ENCODE results near the gene LYZL4. TPM values are rescaled to one million over a fixed set of nuclear protein-coding genes. Genes with fewer than 3 reads are reported as not detected.

LYZL4 gene
- total RNA-seq, 1 donor from 2014 or later: not detected

GRCh38 chr3:42387802-42388651 lies 22.4 kb downstream of the LYZL4 start:
- ATAC-seq (ENCODE audit: poor library complexity): no peak
- intact Hi-C loops (cut with DNase I): no loop called here
- no peak for DNase-seq

DNA sequence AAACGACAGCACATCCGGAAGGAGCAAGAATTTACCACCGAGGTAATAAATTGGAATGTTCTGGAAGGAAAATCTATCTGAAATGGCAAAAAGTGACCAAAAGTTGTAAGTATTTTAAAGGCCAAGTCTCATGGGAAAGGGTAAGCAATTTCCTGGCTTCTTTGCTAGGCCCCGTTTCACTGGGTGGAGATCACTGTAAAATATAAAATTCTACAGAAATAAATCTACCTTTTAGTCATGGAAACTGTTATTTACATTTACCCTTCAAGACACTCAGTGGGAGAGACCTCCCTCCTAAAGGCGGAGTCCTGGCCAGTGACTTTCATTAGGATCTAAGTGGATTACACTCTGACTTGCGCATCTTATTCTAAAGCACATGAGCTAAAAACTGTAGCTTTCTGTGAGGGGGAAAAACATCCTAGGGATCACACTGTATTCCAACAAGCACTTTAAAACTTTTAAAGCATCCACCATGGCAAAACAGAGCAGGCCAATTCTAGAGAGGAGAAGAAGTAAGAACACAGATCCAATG lies 28.8 kb downstream of the LYZL4 start:
- ATAC-seq (ENCODE audit: poor library complexity): no peak
- DNase-seq: no peak

DNA sequence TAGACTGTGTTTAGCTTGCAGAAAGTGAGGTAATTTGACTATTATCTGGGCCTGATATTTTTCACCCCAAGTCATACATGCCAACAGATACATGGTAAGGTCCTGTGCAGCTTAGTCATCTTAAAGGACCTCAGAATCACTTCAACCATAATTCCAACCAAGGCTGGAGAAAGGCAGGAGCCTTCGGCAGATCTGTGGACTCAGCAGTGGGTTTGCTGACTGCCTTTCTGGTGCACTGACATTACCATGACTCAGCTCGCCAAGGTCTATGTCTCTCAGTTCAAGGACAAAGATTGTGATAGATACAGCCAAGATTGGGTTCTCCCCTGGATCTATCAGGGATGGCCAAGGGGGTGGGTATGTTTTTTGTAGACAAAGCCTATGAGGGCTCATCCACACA lies 32.7 kb downstream of the LYZL4 start:
- intact Hi-C loops (cut with DNase I): no loop called here
- no peak for ATAC-seq (ENCODE audit: poor library complexity)
- DNase-seq: no peak

More for the DNA sequence above, 28.8 kb downstream of the LYZL4 start:
- intact Hi-C loops (cut with DNase I): no loop called here

DNA sequence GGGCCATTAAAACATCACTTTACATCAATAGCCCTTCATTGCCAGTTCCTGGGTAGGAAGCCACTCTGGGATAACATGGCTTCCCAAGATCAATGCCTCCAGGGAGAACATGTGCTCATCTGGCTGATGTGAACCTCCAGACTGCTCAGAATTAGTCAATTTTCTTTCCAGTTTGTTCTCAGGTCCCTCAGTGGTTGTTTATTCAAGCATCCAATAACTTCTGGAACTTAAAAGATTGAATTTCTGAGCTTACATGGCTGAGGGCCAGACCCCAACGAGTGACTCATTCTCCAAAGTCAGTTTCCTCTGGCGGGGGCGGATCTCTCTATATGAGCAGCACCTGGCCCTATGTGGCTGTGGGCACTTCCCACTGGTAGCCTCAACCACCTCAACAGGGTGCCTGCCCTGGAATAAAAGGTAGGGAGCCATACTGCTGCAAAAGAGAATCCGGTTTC lies 34.0 kb downstream of the LYZL4 start:
- intact Hi-C loops (cut with DNase I): no loop called here
- peak; percentile 20 for ATAC-seq (ENCODE audit: poor library complexity)
- peak; percentile 64 for DNase-seq

- intact Hi-C loops (cut with DNase I): no loop called here
- DNase-seq (no peak), ATAC-seq (ENCODE audit: poor library complexity) (peak; percentile 27)
Observed at GRCh38 chr3:42375121-42375800, 35.1 kb downstream of the LYZL4 start.

- intact Hi-C loops (cut with DNase I): no loop called here
- DNase-seq: no peak
- ATAC-seq (ENCODE audit: poor library complexity): no peak
Observed at GRCh38 chr3:42371776-42372175, 38.6 kb downstream of the LYZL4 start.

GRCh38 chr3:42369832-42370231 lies 40.6 kb downstream of the LYZL4 start:
- intact Hi-C loops (cut with DNase I): no loop called here
- ATAC-seq (ENCODE audit: poor library complexity) (no peak), DNase-seq (no peak)

DNA sequence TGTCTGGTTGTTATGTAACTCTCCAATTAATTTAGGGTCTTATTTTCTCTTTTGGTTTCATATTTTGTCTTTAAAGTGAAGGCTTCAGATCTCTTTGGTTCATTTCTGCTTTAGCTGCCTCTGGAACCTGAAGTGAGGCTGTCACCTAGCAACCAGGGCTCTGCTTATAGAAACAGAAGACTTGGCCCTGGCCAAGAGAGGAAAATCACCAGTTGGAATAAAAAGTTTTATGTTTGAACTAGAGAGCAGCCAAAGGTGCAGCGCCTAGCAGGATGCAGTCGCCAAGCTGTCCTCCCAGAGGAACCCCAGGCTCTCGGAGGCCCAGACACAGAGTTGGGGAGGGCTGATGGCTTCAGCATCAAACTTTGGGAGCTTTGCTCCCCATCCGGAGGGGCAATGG lies 41.1 kb downstream of the LYZL4 start:
- intact Hi-C loops (cut with DNase I): no loop called here
- DNase-seq (no peak), ATAC-seq (ENCODE audit: poor library complexity) (peak; percentile 66)

DNA sequence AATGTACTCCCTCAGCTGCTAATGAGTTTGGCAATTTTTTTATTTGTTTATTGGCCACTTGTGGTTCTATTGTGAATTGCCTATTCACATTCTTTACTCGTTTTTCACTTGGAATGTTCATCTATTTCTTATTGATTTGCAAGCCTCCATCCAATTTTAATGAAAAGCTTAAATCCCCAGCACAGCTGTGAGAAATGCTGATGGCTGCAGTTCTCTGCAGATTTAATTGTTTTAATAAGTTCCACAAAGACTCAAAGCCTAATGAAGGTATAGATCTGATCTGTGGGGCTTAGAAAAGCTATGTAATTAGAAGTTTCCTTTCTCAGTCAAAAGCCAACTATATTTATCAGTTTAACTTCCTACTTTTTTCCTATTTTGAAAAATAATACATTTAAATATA lies 41.5 kb downstream of the LYZL4 start:
- no peak for DNase-seq
- ATAC-seq (ENCODE audit: poor library complexity): no peak
- intact Hi-C loops (cut with DNase I): no loop called here

- intact Hi-C loops (cut with DNase I): no loop called here
- ATAC-seq (ENCODE audit: poor library complexity) (no peak), DNase-seq (no peak)
Observed at GRCh38 chr3:42367903-42368302, 42.5 kb downstream of the LYZL4 start.

GRCh38 chr3:42366550-42366949 lies 43.9 kb downstream of the LYZL4 start:
- intact Hi-C loops (cut with DNase I): no loop called here
- DNase-seq (no peak), ATAC-seq (ENCODE audit: poor library complexity) (no peak)

- intact Hi-C loops (cut with DNase I): no loop called here
- ATAC-seq (ENCODE audit: poor library complexity) (no peak), DNase-seq (no peak)
Observed at GRCh38 chr3:42357335-42357734, 53.1 kb downstream of the LYZL4 start.

- DNase-seq (no peak), ATAC-seq (ENCODE audit: poor library complexity) (no peak)
- intact Hi-C loops (cut with DNase I): no loop called here
Observed at GRCh38 chr3:42355612-42356011, 54.8 kb downstream of the LYZL4 start.

DNA sequence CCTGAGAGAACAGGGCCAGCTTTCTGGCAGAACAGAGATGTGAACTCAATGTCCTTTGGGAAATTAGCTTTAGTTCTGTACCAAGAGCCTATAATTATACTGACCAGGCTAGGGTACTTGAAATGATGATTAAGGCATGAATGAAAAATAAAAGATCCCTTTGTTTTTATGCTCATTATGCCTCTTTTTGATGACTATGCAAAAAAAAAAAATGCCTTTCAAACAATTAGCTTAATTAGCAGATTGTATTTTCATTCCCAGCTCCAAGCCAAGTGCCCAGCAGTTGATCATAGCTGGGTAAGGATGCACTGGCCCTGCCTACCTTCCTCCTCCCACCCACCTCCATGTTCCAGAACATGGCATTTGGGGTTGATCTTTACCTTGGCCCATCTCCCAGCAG lies 56.8 kb downstream of the LYZL4 start:
- intact Hi-C loops (cut with DNase I): no loop called here
- DNase-seq: no peak
- no peak for ATAC-seq (ENCODE audit: poor library complexity)

DNA sequence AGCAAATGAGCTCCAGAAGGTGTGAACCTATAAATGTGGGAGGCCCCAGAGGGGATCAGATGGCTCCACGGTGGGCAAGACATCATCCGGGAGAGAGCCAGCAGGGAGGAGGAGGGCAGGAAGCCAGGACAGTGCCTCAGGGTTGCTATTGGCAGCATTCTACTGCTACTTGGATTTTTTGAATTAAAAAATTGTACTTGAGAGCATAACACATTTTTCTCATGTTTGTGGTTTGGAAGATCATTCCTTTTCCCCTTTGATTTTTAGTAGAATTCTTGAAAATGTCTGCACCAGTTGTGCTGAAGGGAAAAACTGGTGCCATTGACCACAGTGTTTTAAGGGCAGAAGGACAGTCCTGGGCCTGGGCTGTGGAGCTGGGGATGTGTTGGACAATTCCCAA lies 59.2 kb downstream of the LYZL4 start:
- ATAC-seq (ENCODE audit: poor library complexity) (no peak), DNase-seq (no peak)
- intact Hi-C loops (cut with DNase I): no loop called here

GRCh38 chr3:42349765-42350594 lies 60.4 kb downstream of the LYZL4 start:
- ATAC-seq (ENCODE audit: poor library complexity): no peak
- no peak for DNase-seq
- intact Hi-C loops (cut with DNase I): no loop called here

- ATAC-seq (ENCODE audit: poor library complexity) (no peak), DNase-seq (no peak)
- intact Hi-C loops (cut with DNase I): no loop called here
Observed at GRCh38 chr3:42347928-42348327, 62.5 kb downstream of the LYZL4 start.
